ENCODE data around the gene ACAA2.

- TF ChIP-seq CTCF (IDR thresholded peaks at IDR 0.05) (no peak), MAZ (IDR thresholded peaks at IDR 0.05; ENCODE audit: borderline replicate concordance, low read depth, low read length) (no peak), POLR2A (IDR thresholded peaks at IDR 0.05; ENCODE audit: low read length) (no peak), BCL3 (IDR thresholded peaks at IDR 0.05) (no peak), RFX5 (IDR thresholded peaks at IDR 0.05) (no peak), TP53 (CRISPR knock-in tag; IDR thresholded peaks at IDR 0.05) (no peak), POLR2AphosphoS2 (conservative IDR thresholded peaks at IDR 0.05; ENCODE audit: low read length) (no peak), ESRRA (IDR thresholded peaks at IDR 0.05; ENCODE audit: borderline replicate concordance, low read length) (no peak), MAFK (IDR thresholded peaks at IDR 0.05; ENCODE audit: partially characterized antibody) (no peak), JUN (IDR thresholded peaks at IDR 0.05) (no peak), CEBPB (IDR thresholded peaks at IDR 0.05) (no peak)
These were observed 33.6 kb upstream of the ACAA2 start for GRCh38 chr18:49846718-49847470.

Data from A549 (cell line).